HT1080 (cell line): Measurements from ENCODE around the gene FGFR3. TPM values are rescaled to one million over a fixed set of nuclear protein-coding genes. Genes with fewer than 3 reads are reported as not detected.
"Not testable (repeated sequence)": the region's sequence is repeated elsewhere in the genome, so short reads cannot be mapped to it uniquely, and the experiment has no call there.

Experiments
- DNase-seq: peaks from one replicate; pipeline ENCODE4 v3.0.0-alpha.2; 2015; ENCODE audit warnings: low read depth
- total RNA-seq: library from RNA; depleted of rRNA; stranded (reverse); fragments of >200 nt; shearing (Covaris generic); gene quantifications from 2 replicates; pipeline ENCODE4 v1.2.3, GENCODE V29; 2014

FGFR3 gene
- total RNA-seq, 1 experiment from 2014 or later = 1.6 TPM

DNA sequence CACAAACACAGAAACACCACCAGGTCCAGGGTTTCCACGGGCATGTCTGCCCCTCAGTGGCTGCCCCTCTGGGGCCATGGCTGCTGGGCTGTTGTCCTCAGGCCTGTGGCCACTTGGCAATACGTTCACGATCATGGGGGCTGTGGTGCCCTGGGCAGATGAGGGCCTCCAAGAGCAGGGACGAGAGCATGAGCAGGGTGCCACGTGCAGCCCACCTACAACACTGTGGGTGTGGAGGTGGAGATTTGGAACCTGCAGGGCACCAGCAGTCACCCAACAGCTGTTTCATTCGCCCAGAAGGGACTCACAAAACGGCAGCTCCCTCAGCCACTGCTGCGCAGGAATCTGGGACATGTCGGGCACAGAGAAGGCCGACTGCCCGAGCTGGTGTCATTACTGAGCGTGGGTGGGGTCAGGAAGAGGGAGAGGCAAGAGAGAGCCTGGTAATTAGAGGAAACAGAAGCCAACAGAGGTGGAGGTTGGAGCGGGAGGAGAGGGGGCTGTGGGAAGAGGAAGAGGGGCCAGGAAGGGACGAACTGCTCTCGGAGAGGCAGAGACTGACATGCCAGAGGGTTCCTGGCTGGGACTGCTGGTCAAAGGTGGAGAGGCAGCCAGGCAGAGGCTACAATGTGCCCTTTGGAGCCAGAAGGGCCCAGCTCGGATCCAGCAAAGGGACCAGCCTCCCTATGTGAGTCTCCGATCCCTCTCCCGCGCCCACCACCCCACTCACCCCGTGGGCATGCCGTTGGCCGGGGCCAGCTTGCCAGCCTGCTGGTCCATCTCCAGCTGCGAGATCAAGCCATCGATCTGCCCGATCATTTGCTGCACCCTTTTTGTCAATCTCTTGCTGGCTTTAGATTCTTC, 23.1 kb downstream of the FGFR3 start:
- DNase-seq = no peak

- no peak for DNase-seq
Measured at GRCh38 chr4:1819284-1819683, 26.2 kb downstream of the FGFR3 start.

DNA sequence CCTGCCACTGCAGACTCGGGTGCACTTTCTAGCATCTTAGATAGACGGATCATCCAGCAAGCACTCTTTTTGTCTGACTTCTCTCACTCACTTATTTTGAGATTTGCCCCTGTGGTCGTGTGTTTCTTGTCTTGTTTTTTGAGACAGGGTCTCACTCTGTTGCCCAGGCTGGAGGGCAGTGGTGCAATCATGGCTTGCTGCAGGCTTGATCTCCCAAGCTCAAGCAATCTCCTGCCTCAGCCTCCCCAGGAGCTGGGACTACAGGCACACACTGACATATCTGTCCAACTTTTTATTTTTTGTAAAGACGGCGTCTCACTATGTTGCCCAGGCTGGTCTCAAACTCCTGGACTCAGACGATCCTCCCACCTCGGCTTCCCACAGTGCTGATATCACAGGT, 26.7 kb downstream of the FGFR3 start:
- DNase-seq = no peak

DNA sequence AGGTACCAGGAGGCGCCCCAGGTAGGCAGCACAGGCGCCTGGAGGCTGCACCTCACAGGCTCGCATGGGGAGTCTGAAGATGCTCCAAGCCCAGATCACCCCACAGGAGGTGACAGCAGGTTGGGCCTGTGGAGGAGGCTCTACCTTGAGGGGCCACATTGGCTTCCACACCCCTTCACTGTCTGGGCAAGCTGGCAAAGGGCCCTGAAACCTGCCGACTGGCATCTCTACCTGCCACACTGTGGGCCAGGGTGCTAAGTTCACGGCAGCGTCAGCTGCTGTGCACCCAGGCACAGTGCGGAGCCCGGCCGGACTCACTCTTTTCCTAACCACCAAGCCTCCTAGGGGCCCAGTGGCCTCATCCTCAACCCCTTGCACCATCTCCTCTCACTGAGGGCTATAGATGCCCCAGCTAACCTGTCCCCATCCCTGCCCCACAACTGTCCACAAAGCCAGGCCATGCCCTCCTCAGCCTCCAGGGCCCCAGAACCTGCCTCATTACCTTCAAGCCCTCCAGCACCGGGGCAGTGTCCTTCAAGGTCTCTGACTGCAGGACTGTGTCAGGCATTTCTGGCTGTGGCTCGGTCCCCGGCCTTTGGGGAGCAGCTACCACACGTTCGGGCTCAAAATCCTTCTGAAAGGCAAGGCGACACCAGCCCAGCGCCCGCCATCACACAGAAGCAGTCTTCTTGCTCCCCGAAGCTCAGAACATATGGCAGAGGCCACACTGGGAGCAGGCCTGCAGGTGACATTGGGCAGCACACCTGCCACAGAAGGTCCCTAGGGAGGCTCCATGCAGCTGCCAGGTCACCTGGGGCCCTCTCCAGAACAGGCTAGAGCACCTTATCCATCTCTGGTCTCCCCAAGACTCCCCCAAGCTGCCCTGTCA, 28.8 kb downstream of the FGFR3 start:
- DNase-seq = no peak

DNA sequence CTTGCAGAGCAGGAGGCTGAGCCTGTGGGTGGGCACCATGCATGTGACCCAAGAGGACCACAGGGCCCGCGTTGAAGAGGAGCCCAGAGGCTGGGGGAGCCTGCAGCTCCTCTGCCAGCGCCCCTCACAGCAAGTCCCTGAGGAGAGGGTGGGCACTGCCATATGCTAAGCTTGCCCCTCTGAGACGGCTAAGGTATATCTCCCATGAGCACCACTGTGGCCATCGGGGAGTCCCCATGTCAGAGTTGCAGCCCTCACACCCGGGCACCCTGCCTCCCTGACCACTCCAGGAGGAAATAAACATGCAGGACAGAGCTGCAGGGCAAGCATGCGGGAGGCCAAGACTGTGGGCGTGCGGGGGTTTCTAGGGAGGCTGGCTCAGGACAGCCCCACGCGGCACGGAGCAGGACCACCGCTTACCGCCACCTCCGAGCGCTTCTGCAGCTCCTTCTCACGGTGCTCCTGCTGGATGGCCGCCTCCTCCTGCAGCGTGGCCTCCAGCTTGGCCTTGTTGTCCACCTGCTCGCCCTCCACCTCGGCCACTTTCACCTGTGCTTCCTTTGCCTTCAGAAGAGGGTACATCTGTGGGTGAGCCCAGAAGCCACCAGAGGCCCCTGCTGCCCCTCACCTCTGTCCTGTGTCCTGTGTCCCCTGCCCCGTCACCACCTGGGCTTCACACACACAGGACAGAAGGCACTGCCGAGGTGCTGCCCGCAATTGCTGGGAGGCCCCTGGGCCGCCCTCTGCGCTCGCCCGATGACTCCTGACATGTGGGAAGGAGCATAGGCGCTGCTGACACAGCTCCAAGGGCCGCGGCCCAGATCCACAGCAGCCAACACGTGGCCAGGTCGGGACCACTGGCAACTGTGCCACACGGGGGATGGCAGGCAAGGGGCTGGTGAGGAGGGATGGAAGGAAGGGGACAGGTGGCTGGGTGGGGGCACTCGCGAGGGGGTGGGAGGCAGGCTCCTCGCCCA, 29.8 kb downstream of the FGFR3 start:
- DNase-seq = no peak

DNA sequence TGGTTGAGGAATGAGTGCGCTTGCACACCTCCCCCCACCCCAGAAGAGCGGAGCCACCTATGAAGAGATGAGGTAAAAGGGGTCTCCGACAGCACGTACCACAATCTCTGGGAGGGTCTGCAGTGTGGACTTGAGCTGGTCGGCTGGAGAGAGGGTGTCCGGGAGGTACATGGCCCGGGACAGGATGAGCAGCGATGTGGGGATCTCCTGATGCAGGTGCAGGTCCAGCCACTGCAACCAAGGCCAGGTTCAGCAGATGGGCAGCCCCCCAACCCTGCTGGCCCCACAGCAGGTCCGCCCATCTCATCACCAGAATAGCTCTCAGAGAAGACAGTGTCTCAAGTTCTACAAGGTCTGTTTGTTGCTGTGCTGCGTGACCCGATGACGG, 30.4 kb downstream of the FGFR3 start:
- DNase-seq = no peak

DNA sequence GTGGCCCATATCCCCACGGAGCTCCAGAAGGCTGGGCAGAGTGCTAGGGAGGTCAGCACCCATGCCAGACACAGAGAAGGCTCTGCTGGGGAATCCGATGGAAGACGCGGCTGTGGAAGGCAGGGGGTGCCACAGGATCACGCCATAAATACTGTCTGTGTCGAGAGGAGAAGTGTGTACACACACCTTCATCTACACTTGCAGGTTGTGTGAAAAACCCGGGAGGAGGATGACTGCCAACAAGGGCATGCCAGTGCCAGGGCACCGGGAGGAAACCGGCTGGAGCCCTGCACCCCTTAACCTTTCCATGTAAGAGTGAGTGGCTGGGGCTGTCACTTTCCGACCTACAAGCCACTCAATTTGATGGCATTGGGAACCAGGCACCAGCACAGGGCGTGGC, 31.7 kb downstream of the FGFR3 start:
- no peak for DNase-seq

DNA sequence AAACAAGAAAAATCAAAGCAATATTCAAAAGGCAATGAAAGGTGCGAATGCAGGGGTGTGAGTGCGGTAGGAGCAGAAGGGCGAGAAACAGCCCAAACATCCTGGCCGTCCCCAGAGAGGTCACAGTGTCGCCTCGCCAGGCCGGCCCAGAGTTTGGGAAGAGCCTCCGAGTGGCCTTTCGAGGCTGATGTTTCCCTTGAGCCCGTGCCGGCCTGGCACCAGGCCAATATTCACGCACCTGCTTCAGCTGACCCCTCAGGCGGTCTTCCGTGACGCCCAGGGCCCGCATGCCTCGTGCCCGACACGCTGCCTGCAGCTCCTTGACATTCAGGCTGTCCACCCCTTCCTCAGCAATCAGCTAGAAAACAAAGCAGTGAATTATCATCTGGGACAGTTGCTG, 32.2 kb downstream of the FGFR3 start:
- DNase-seq = no peak

GRCh38 chr4:1826531-1827350, 33.6 kb downstream of the FGFR3 start:
- DNase-seq = no peak

DNA sequence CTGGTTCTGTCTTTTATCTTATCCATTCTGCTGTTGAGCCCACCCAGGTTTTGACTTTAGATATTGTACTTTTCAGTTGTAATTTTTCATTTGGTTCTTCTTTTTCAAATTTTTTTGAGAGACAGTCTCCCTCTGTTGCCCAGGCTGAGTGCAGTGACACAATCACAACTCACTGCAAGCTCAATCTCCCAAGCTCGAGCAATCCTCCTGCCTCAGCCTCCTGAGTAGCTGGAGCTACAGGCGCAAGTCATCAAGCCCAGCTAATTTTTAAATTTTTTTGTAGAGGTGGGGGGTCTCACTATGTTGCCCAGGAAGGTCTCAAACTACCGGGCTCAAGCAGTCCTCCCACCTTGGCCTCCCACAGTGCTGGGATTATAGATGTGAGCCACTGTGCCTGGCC, 37.1 kb downstream of the FGFR3 start:
- no peak for DNase-seq

DNA sequence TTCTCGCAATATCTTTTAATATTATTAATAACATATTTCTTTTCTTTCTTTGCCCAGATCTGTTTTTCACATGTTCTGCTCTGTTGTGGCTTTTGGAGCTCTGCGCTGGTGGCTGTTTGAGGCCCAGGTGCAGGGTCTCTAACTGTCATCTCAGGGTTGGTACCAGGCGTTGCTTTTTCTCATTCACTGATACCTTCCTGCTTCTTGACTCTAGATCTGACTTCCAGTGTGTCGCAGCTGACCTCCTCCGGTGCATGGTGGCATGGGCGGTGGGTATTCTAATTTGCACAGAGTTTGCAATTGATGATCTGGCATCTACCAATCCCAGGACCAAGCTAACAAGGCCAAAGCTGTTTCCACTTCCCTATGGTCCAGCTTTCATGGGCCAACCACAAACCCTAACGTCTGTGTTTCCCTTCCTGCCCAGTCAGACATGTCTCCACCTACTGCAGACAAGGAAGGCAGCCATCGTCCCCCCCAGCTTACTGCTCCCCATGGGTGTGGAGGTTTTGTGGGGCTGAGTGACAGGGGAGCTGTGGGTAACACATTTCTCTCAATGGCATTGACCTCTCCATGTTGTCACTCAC, 37.6 kb downstream of the FGFR3 start:
- no peak for DNase-seq

- DNase-seq = no peak
Measured at GRCh38 chr4:1831331-1831730, 38.2 kb downstream of the FGFR3 start.

GRCh38 chr4:1832690-1833089, 39.6 kb downstream of the FGFR3 start:
- no peak for DNase-seq

- DNase-seq = no peak
Measured at GRCh38 chr4:1833307-1834046, 40.4 kb downstream of the FGFR3 start.

DNA sequence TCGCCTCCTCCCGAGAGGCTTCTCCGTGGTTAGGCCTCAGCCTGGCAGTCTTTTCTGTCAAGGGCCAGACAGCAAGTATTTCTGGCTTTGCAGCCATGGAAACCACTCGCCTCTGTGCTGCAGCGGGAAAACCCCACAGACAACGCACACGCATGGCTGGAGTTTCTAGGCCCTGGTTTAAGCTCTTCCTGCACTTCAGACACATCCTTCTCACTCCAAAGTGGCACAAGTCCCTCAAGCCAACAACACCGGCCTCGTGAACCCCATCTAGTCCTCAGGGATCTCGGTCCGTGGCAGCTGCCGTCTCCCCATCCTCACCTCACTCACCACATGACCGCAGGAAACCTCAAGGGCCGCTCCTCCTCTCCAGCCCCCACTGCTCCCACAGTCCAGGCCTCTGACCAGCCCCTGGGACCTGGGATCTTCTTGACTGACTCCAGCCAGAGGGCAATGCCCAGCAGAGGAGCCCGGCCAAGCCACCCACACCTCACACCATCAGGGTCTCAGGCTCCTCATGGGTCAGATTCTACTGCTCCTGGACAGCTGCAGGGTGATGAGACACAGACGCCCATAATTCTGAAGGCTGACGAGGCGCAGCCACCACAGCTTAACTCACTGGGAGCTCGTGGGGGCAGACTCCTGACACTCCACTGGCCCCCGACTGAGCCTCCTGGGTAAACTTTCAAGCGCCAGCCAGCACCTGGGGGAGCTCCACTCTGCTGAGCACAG, 41.1 kb downstream of the FGFR3 start:
- no peak for DNase-seq

- DNase-seq = not testable (repeated sequence)
Measured at GRCh38 chr4:1835836-1836235, 42.7 kb downstream of the FGFR3 start.

DNA sequence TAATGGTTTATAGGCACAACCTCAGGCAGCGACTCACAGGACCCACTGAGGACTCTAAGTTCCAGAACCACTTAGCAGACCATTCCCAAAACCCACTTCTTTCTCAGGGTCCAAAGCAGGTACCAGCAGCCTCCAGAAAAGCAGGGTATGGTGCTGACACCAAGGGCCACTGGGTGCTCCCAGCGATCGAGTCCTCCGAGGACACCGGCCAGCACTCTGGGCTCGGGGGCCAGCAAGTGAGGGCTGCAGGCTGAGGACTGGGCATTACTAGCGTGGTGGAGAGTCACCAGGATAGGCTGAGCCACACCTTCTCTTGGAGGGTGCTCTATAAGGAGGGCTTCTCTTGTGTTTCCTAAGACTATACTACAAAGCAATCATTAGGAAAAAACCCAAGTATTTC, 43.6 kb downstream of the FGFR3 start:
- no peak for DNase-seq

- no peak for DNase-seq
Measured at GRCh38 chr4:1837069-1837468, 44.0 kb downstream of the FGFR3 start.

DNA sequence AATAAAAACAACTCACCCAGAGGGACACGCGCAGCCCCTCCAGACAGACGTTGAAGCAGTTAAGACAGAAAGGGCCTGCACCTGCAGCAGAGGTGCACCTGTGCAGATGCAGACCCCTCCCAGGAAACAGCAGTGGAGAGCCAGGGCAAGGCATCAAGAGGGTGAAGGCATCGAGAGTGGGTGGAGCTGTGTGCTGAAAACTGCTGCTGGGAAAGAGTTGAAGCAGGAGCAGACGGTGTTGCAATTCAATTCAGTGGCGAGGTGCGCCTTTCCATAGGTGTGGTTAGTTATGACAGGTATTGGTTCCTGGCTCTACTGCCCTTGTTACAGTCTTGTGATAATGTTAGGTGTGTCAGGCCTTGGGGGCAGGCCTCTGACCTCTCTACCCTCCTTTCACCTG, 46.2 kb downstream of the FGFR3 start:
- no peak for DNase-seq
